SK-N-SH (cell line): ENCODE data around the gene PDLIM4.

Experiments used
- CHD2 ChIP-seq: fragments of 150-350 bp; IDR thresholded peaks from 2 replicates; pipeline ENCODE4 v1.6.1; 2018; ENCODE audit warnings: low read length; ENCODE audit not compliant: partially characterized antibody
- EP300 ChIP-seq, 2 experiments: IDR thresholded peaks; 2 replicates each; pipeline versions ENCODE4 v1.4.0 to v1.6.1; 2012; ENCODE audit warnings: borderline replicate concordance in 1 of 2, low read depth in 1 of 2, low read length in 1 of 2
- JUND ChIP-seq: IDR thresholded peaks from 2 replicates; pipeline ENCODE4 v1.4.0; 2012
- NFIC ChIP-seq: IDR thresholded peaks from 2 replicates; pipeline ENCODE4 v1.4.0; 2012; ENCODE audit warnings: borderline replicate concordance
- POLR2AphosphoS5 ChIP-seq: IDR thresholded peaks from 2 replicates; pipeline ENCODE4 v1.6.1; 2012; ENCODE audit warnings: low read depth, low read length
- RAD21 ChIP-seq: IDR thresholded peaks from 2 replicates; pipeline ENCODE4 v1.6.1; 2012; ENCODE audit warnings: mild to moderate bottlenecking, low read length
- REST ChIP-seq: IDR thresholded peaks from 2 replicates; pipeline ENCODE4 v1.6.1; 2012; ENCODE audit warnings: mild to moderate bottlenecking, low read depth, low read length, moderate library complexity
- SMC3 ChIP-seq: IDR thresholded peaks from 2 replicates; pipeline ENCODE4 v1.6.1; 2012; ENCODE audit warnings: low read depth, low read length, improper control_type of control experiment
- TCF12 ChIP-seq: IDR thresholded peaks from 2 replicates; pipeline ENCODE4 v1.4.0; 2012
- TF ChIP-seq, protein P1 (sequence below): fragments of 200-600 bp; sonication (generic); IDR thresholded peaks from 2 replicates; pipeline ENCODE4 v1.6.1; 2017; ENCODE audit warnings: antibody characterized with exemption, mild to moderate bottlenecking, moderate library complexity
- TF ChIP-seq, protein P2 (sequence below): IDR thresholded peaks from 2 replicates; pipeline ENCODE4 v1.4.0; 2012; ENCODE audit warnings: low read depth, borderline replicate concordance

DNA sequence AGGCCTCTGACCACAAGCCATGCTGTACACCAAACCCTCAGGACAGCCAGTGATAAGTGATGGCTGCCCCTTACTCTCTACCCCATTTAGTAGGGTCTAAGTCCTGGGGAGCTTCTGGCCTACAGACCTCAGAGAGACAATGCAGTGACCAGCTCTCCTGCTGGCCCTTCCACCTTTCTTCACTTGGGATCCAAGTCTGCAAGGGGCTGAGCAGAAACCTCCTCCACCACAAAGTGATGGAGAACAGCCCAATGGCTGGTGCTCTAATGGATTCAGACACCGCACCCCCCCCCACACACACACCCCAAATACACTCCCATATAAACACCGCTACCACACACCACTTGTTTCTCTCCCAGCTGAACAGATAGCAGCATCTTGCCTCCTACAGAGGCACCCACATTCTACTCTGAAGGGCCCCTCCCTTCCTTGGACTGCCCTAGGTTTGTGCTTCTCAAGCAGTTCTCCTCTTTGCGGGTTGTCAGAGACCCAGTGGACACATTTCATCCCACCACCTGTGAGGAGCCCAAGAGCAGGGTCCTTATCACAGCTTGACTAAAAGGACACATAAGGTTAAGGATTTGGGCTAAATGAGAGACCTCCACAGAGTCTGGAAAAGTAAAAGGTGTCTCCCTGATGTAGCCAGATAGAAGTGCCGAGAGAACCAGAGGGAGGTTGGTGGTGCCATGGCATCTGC is 1.3 kb upstream of the PDLIM4 start:
- TF ChIP-seq RAD21 = no peak
- no peak for TF ChIP-seq EP300 (IDR thresholded peaks at IDR 0.05; ENCODE audit: borderline replicate concordance in 1 of 2, low read depth in 1 of 2, low read length in 1 of 2)
- TF ChIP-seq, protein P1, sequence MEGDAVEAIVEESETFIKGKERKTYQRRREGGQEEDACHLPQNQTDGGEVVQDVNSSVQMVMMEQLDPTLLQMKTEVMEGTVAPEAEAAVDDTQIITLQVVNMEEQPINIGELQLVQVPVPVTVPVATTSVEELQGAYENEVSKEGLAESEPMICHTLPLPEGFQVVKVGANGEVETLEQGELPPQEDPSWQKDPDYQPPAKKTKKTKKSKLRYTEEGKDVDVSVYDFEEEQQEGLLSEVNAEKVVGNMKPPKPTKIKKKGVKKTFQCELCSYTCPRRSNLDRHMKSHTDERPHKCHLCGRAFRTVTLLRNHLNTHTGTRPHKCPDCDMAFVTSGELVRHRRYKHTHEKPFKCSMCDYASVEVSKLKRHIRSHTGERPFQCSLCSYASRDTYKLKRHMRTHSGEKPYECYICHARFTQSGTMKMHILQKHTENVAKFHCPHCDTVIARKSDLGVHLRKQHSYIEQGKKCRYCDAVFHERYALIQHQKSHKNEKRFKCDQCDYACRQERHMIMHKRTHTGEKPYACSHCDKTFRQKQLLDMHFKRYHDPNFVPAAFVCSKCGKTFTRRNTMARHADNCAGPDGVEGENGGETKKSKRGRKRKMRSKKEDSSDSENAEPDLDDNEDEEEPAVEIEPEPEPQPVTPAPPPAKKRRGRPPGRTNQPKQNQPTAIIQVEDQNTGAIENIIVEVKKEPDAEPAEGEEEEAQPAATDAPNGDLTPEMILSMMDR = no peak
- TF ChIP-seq CHD2 = no peak
- no peak for TF ChIP-seq POLR2AphosphoS5
- no peak for TF ChIP-seq JUND
- no peak for TF ChIP-seq NFIC
- no peak for TF ChIP-seq SMC3
- TF ChIP-seq TCF12 = no peak
- TF ChIP-seq, protein P2, sequence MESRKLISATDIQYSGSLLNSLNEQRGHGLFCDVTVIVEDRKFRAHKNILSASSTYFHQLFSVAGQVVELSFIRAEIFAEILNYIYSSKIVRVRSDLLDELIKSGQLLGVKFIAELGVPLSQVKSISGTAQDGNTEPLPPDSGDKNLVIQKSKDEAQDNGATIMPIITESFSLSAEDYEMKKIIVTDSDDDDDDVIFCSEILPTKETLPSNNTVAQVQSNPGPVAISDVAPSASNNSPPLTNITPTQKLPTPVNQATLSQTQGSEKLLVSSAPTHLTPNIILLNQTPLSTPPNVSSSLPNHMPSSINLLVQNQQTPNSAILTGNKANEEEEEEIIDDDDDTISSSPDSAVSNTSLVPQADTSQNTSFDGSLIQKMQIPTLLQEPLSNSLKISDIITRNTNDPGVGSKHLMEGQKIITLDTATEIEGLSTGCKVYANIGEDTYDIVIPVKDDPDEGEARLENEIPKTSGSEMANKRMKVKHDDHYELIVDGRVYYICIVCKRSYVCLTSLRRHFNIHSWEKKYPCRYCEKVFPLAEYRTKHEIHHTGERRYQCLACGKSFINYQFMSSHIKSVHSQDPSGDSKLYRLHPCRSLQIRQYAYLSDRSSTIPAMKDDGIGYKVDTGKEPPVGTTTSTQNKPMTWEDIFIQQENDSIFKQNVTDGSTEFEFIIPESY = no peak
- TF ChIP-seq REST = no peak
